HS-27A (cell line): ENCODE measurements around the gene TANC1.

ENCODE experiments used
- DNase-seq: peaks from one replicate; pipeline ENCODE4 v3.0.0-alpha.2; 2012; ENCODE audit warnings: low read depth, missing footprints

The TANC1 gene

DNA sequence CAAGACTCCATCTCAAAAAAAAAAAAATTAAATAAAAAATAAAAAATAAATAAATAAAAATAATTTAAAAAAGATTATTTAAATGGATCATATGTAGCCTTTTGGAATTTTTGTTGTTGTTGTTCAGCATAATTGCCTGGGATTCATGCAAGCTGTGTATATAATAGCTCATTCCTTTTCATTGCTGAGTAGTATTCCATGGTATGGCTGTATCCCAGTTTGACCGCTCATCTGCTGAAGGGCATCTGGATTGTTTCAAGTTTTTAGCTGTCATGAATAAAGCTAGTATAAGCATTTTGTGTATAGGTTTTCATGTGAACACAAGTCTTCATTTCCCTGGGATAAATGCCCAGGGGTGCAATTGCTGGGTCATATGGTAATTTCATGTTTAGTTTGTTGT, 6.4 kb upstream of the TANC1 start:
- DNase-seq: no peak

DNA sequence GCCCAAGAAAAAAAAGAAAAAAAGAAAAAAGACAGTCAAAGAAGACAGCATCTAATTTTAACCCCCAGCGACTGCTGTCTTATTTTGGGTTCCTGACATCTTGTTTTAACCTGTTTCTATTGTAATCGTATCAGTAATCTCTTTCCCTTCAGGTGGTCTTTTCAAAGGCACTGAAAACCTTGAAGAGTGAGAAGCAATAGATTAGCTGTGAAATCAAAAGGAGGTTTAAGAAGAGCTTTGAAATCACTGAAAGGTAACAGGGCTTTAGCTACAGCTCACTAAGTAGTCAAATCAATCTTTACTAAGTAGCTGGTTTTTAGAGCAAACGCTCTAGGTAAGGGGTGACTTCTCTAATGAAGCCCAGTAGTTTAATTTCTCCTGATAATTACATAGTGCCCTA, 5.4 kb upstream of the TANC1 start:
- DNase-seq: no peak

DNA sequence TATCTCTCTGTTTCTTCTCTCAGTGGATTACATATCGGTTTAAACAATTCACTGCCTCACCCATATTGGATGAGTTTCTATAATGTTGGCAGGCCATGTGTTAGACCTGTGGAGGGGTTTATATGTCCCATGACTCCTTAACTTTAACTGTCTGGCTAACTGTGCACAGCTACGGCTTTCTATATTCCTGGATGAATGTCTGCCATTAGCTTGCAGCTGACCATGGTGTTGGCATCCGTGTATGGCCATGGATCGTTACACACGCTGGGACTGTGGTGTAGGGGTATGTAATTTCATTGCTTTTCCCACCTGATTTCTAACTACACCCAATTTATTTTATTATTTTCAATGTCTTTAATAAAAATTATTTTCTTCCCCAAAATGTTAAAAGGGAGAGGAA, 3.3 kb upstream of the TANC1 start:
- no peak for DNase-seq

DNA sequence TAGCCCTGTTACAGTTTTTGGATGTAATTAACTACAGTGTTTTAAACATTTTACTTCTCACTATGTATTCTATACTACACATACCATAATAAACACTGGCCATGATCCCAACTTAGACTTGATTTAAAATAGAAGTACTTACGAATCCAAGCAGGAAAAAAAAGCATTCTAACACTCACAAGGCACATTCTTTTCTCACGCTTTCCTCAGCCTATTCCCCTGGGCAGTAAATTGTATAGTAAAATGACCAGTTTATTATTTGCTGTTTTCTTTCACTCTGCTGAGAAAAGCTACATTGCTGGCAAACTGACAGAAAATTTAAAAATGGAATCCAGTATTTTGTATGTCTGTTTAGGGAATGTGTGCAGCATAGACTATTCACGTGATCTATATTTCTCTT, 2.8 kb upstream of the TANC1 start:
- DNase-seq: no peak

DNA sequence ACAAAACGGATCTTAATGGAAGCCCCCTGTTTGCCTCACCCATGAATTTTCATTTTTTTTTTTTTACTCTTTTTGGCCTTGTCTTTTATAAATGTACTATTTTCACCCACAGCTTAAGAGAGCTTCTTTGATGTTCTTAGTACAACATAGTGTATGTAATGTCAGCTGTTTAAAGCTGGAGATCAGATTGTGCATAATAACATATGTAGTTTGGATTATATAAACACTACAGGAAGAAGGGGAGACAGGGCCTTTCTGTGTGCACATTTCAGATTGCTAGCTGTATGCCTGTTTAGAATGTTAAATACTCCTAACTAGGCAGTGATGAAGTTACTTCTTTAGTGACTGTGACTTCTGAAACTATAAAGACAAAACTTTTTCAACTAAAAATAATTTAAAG, 2.1 kb upstream of the TANC1 start:
- DNase-seq: no peak

DNA sequence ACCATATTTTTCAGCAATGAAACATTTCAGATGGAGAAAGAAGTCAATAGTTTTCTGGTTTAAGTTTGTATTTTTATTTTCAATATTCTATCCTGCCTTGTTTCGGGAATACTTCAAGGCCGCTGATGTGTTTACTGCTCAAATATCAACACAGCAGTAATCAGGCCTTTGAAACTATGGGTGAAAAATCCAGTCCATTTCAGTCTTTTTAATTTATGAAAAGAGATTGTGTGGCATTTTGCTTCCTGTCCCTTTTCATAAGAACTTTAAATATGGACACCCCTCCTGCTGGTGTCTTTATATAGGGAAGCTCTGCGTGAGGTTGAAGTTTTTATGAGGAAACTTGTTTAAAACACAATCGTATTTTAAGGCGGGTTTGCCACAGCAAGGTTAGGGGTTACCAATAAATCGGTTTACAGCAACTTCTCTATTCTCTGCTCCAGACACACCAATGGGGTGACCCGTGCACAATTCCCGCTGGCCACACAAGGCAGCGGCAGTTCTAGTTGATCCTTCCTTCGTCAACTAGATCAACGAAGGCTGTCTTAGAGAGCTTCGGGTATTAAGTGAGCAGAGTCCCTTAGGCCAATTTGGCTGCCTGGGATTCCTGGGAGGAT, 1.2 kb upstream of the TANC1 start:
- no peak for DNase-seq

DNA sequence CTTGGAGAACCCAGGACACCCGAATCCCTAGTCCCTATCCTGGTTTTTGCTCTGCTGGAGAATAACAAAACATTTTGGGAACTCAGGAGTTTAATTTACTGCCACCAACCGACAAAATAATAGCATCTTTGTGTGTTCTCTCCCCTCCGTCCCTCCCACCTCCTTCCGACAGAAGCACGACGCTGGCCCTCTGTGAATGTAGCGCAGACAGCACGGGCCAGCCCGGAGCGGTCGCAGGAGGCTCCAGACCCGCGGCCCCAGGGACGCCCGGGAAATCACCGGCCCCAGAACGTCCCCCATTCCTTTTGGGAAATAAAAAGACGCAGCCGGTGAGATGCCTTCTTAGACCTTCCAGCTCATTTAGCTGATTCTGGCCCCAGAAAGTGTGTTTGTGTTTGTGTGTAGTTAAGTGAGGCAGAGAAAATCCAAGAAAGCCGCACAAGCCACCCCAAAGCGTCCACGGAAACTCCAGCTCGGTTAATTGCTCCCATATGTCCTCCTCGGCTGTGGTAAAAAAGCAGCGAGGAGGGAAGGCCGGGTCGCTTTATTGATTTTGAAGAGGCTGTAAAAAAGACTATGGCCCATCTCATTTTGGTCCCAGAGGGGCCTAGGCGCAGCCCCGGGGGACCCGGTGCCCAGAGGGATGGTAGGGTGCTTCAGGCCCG, 577 bp upstream of the TANC1 start:
- DNase-seq: no peak

DNA sequence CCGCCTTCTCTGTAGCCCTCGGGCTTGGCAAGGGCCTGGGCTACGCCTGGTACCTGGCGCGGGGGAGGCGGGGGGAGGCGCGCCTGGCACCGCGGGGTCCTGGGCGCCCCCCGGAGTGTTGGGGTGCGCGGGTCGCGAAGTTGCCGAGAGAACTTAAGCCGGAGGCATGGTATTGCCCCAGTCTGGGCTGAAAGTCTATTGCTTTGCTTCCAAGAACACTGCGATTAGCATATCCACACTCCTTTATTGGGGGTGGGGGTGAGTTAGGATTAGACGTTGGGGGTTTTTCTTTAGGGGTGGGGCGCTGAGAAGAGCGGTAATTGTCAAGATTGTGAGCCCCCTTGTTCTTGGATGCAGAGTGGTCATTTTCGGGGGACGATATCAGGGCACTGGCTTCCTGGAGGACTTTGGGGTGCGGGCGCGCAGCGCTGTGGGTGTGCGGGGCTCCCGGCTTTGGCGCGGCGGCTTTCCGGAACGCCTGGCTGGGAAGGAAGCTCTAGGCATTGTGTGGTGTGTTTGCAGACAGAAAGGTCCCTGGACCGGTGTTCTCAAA, 798 bp downstream of the TANC1 start:
- DNase-seq: no peak

DNA sequence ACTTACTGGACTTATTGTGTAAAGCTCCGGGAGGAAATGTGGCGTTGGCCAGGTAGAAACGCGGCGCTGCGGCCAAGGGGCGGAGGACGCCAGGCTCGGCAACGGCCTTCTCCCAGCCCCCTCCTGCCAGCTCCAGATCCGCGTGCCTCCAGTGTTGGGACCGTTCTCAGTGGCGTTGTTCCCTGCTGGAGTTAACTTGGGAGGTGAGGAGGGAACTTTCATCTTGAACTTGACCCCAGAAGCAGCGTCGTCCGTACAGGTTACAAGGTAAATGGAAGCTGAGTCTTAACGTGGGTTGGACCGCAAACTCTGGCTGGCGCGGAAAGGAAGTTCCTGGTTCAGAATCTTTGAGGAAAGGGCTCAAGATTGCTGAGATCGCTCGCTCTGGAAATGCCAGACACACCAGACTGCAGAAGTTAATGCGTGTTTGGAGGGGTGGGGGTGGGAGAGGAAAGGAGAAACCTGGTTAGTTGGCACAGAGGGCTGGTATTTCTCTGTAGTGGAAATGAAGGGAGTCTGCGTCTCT, 1.3 kb downstream of the TANC1 start:
- no peak for DNase-seq

DNA sequence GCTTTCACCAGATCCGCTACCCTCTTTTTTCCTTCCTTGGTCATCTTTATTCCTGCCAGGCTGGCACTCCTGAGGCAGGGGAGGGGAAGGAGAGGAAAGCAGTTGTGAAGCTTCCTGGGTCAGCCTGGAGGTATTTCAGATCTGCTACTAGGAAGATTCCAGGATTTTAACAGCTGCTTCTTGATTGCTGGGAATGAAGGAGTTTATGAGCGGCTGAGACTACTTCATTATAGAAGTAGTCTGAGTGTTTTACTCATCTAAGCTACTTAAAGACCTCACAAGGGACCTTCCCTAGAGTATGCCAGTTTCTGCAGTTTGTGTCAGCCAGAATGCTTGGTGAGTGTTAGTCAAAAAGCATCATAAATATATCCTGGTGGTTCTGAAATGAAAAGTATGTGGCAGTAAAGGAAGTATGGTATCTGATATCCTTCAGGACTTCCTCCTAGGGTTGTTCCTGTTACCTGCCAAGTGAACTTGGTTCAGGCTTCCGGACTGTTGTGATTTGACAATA, 1.9 kb downstream of the TANC1 start:
- DNase-seq: no peak

DNA sequence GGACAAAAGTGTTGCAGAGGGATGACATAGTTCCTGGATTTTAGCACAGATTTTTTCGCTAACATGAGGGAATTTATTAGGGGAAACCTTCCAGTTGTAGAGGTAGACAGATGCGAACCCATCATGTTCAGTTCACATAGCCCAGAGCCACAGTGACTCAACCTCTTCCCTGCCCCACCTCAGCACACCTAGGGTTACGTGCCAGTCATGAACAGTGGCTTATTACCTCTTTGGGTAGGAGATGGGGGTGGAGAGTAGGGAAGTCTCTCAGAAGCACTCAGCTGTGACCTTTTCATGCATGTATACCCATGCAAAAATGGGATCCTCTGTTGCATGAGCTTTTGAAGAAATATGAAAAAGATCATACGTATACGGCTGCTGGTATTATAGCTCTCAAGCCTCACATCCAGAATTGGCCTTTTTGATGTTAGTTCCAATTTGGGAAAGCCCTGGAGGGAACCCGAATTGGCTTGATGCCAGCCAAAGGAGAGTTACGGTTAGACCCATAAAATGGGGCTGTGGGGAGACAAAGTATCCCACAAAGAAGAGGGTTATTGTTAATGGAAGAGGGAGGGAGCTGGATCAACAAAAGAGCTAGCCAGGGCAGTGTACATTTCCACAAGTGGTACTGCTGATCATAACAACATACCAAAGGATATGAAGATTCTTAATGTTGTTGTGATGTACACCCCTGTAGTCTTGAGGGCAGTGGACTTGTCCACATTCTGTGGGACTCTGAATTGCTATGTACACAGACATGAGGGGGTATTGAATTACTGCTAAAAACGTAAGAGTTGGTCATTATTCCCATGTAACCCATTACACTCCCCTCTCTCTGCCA, 4.9 kb downstream of the TANC1 start:
- no peak for DNase-seq

DNA sequence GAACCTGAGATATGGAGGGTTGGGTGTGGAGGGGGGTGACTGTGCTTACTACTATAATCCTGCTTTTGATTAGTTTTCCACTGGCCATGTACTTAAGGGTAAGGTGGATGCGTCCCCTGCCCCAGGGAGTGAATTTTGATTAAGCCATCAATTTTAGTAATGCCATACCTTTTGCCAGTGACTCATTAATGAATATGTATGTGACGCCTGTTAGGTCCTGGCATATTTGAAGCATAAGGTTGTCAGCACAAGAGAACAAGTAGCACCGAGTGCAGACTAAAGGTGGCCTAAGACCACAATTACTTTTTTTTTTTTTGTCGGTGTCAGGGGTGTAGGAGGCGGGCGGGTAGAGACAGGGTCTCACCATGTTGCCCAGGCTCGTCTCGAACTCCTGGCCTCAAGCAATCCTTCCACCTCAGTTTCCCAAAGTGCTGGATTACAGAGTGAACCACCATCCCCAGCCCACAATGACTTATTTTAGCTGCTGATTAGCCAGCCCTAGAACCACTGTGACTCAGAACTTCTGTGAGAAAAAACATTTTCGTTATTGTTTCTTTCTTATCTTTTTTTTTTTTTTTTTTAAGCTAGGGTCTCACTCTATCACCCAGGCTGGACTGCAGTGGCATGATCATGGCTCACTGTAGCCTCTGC, 7.0 kb downstream of the TANC1 start:
- DNase-seq: no peak

DNA sequence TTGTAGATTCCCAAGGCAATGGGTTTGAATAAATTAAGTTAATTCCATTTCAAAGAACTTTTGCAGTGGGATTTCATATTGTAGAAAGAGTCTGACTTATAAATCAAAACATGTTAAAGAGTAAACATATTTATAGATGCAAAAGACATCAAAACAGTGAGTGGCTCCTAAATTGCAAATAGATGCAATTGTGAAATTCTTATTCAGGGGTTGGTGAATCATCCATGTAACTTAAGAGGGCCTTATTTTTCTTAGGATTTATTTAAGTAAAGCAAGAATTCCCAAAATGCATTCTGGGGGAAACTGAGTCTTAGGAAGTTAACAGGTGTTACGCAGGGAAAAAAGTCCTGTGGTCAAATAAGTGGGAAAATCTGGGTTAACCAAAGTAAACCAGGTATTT, 11.3 kb downstream of the TANC1 start:
- DNase-seq: no peak

DNA sequence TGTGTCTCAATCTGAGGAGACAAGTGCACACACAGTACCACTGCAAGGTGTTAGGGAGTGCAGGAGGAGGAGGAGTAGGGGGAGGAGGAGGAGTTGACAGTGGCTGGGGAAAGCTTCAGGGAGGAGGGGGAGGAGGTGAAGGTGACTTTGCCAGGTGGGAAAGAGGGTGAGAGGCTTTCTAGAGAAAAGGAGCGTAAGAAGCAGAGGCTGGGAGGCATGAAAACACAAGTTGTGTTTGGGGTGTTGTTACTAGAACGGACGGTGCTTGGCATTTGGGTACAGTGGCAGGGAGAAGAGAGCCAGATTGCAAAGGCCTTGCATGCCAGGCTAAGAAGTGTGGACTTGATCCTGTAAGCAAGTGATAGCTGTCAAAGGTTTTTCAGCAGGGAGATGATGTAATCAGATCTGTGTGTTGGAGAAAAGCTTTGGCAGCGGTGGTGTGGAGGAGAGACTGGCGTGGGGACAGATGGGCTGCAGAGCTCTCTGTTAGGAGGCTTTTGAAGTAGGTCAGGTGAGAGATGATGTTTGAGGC, 16.2 kb downstream of the TANC1 start:
- DNase-seq: no peak

DNA sequence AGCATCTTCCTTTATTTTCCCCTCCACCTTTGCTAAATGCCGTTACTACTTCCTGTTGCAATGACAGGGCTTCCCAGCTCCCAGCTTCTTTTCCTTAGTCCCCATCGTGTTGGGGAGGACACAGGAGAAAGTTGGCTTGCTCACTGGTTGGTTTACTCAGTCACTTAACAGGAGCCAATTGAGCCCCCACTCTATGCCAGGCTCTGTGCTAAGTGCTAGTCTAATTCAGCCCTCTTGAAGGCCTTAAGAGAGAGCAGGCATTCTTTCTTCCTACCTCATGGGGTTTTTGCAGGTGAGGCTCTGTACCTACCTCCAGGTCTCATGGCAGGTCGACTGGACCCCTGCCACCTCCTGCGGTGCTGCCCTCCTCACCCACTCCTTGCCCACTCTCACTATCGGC, 20.1 kb downstream of the TANC1 start:
- no peak for DNase-seq

DNA sequence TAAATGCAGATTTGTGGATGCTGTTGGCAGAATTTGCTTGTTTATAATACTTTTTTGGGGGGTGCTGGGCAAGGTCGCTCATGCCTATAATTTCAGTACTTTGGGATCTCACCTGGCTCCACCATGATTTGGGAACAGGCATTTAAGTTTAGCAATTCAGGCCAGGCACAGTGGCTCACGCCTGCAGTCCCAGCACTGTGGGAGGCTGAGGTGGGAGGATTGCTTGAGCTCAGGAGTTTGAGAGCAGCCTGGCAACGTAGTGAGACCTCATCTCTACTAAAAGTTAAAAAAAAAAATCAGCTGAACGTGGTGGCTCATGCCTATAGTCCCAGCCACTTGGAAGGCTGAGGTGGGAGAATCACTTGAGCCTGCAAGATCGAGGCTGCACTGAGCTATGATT, 20.7 kb downstream of the TANC1 start:
- no peak for DNase-seq

DNA sequence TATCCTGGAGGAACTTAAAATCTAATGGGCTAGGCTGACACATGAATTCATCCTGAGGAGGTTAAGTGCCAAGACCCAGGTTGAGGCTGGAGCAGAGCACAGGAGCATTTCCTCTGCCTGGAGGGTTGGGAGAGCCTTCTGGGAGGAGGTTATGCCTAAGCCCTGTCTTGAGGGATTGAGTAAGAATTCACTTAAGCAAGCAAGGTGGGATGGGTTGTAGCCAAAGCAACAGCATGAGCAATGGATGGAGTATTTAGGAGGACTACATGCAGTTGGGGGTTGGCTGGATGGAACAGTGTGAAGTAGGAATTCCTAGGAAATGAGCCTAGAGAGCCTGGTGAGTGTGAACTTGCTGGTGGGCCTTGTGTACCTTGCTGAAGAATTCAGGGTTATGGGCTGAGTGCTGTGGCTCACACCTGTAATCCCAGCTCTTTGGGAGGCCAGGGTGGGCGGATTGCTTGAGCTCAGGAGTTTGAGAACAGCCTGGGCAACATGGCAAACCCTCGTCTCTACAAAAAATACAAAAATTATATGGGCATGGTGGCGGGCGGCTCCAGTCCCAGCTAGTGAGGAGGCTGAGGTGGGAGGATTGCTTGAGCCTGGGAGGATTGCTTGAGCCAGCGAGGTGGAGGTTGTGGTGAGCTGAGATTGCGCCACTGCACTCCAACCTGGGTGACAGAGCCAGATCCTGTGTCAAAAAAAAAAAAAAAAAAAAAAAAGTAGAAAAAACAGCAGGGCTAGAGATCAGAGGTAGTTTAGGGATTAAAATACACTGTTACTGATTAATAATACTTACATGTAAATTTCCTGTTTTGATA, 22.2 kb downstream of the TANC1 start:
- DNase-seq: peak; percentile 57

DNA sequence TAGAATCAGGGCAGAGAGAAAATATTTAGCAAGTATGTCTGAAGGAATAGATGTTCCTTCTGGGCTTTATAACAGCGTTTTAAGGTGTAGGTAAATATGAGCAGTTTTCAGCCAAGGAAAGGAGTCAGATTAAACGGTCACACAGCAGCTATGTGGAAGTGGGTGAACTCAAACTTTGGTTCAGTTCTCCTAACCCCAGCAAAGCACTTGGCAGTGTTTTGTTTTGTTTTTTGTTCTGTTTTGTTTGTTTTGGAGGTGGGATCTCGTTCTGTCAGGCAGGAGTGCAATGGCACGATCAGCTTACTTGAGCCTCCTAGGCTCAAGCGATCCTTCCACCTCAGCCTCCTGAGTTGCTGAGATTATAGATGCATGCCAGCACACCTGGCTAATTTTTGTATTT, 24.6 kb downstream of the TANC1 start:
- DNase-seq: no peak

DNA sequence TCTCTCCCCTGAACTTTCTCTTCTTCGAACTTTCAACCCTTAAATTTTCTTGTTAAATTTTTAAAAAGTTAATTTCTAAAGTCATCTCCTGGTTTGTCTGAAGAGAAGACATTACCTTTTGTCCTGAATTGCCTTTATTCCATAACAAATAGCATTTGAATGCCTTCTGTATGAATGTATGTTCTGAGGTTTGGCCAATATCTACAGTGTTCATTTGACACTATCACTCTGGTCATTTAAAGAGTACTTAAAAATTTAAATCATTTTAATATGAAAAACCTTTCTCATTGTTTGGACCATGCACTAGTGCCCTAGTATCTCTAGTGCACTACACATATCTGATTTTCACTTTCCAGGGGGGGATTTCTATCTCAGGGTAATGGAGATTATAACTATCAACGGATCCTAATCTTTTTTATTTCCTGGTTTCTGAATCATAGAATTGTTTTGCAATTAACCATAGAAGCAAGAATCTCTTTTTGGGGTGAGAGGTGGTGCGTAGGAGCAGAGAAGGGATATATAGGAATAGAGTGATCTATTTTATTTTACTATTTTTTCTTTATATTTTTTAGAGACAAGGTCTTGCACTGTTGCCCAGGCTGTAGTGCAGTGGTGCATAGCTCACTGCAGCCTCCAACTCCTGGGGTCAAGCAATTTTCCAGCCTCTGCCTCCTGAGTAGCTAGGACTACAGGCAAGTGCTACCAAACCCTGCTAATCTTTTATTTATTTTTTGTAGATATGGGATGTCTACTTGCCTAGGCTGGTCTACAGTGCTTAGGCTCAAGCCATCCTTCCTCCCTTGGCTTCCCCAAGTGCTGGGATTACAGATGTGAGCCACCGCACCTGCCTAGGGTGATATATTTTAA, 25.5 kb downstream of the TANC1 start:
- DNase-seq: no peak
